Karpas-422 (cell line): ENCODE measurements around the gene FBXO34. TPM values are rescaled to one million over a fixed set of nuclear protein-coding genes. Genes with fewer than 3 reads are reported as not detected.

Source experiments
- DNase-seq: peaks from one replicate; pipeline ENCODE4 v3.0.0-alpha.2; 2015
- H2AFZ ChIP-seq: fragments of 200-600 bp; sonication (generic); 2 replicates; pipeline ENCODE4 v1.6.1; 2014; ENCODE audit warnings: antibody characterized with exemption, low read length, mixed read lengths
- H3K27ac ChIP-seq: fragments of 200-600 bp; sonication (generic); 2 replicates; pipeline ENCODE4 v1.5.1; 2014; ENCODE audit warnings: mild to moderate bottlenecking, low read length, moderate library complexity
- H3K27me3 ChIP-seq: fragments of 200-600 bp; sonication (generic); 2 replicates; pipeline ENCODE4 v1.6.1; 2014; ENCODE audit warnings: low read length, mixed read lengths
- H3K36me3 ChIP-seq: fragments of 200-600 bp; sonication (generic); 2 replicates; pipeline ENCODE4 v1.6.1; 2014; ENCODE audit warnings: low read length, mixed read lengths; ENCODE audit not compliant: insufficient read depth
- H3K4me1 ChIP-seq: fragments of 200-600 bp; sonication (generic); 2 replicates; pipeline ENCODE4 v1.6.1; 2014; ENCODE audit warnings: mild to moderate bottlenecking, low read length, mixed read lengths
- H3K4me2 ChIP-seq: fragments of 200-600 bp; sonication (generic); 2 replicates; pipeline ENCODE4 v1.6.1; 2014; ENCODE audit warnings: low read length, low read depth, mild to moderate bottlenecking; ENCODE audit not compliant: poor library complexity, severe bottlenecking
- H3K4me3 ChIP-seq: fragments of 200-600 bp; sonication (generic); 2 replicates; pipeline ENCODE4 v1.5.1; 2014; ENCODE audit warnings: mild to moderate bottlenecking, antibody characterized with exemption, low read length, mixed read lengths
- H3K79me2 ChIP-seq: fragments of 200-600 bp; sonication (generic); 2 replicates; pipeline ENCODE4 v1.6.1; 2014; ENCODE audit warnings: mild to moderate bottlenecking, low read length, mixed read lengths
- H3K9ac ChIP-seq: fragments of 200-600 bp; sonication (generic); 2 replicates; pipeline ENCODE4 v1.6.0; 2014; ENCODE audit warnings: low read length
- H3K9me2 ChIP-seq: fragments of 200-600 bp; sonication (generic), shearing (Covaris generic); replicated peaks from 2 replicates; pipeline ENCODE4 v1.6.0; 2014; ENCODE audit warnings: mild to moderate bottlenecking, low read length, moderate library complexity; ENCODE audit not compliant: insufficient read depth
- H3K9me3 ChIP-seq: fragments of 300-700, 200-600 bp; sonication (generic); 2 replicates; pipeline ENCODE4 v1.6.1; 2014; ENCODE audit warnings: low read length, mixed read lengths
- H4K20me1 ChIP-seq: fragments of 200-600 bp; sonication (generic); 2 replicates; pipeline ENCODE4 v1.6.1; 2014; ENCODE audit warnings: mild to moderate bottlenecking, antibody characterized with exemption, low read length, low read depth; ENCODE audit not compliant: insufficient read depth
- total RNA-seq: library from RNA; depleted of rRNA; stranded (reverse); fragments of >200 nt; shearing (Covaris generic); gene quantifications from 2 replicates; pipeline ENCODE4 v1.2.3, GENCODE V29; 2014; ENCODE audit warnings: low replicate concordance

Gene FBXO34
- total RNA-seq, 1 experiment from 2014 or later, result 59.0 TPM

DNA sequence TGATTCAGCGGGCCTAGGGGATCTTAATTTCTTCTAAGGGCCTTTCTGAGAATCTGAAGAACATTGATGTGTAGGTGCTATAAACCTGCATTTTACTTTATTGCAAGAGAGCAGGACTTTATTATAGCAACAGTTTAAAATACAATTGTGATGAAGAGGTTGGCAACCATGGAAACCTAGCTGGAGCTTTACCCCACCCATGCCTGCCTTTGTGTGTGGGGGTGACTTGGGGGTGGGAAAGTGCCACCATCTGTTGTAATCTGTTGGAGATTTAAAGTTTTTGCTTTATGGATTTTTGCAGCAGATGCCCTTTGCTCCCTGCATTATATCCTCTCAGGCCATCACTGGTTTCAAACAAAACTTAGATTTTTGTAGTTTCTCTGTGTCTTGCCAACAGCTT lies 75.8 kb downstream of the FBXO34 start:
- no peaks in the 10 kb centered on the region for H3K9me2 ChIP-seq
- H3K4me3 ChIP-seq, result no peak overlapping the region
- H3K79me2 ChIP-seq, result peaks cover 100% of the 10 kb centered on the region
- peaks cover 36% of the 10 kb centered on the region for H3K4me1 ChIP-seq
- H3K4me2 ChIP-seq, result no peak overlapping the region
- no peaks in the 10 kb centered on the region for H3K27me3 ChIP-seq
- H4K20me1 ChIP-seq, result no peaks in the 10 kb centered on the region
- H3K36me3 ChIP-seq, result peaks cover 14% of the 10 kb centered on the region; the same call in 1 of the 2 replicates
- H3K27ac ChIP-seq, result 0 out of 2 replicates have a peak overlapping the region, but pooled peaks have one; percentile 9
- no peaks in the 10 kb centered on the region for H3K9me3 ChIP-seq
- no peak overlapping the region for H2AFZ ChIP-seq
- DNase-seq, result no peak
- no peak overlapping the region for H3K9ac ChIP-seq

DNA sequence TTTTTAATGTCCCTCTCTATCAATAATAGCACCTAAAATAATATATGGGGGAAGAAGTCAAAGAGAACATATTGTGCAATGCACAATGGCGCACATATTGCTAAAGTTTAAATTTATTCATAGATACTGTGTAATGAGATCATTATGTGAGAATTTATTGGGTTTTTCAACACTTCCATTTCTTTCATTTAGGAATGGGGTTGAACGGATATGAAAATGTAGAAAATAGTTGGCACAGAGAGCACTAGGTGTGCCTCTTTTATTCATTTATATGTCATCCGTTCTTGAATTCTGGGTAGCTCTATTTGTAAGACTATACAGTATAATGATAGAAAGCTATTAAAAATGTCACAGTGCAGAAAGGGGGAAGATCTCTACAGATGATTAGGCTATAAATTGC lies 76.5 kb downstream of the FBXO34 start:
- no peak overlapping the region for H3K9ac ChIP-seq
- 0 out of 2 replicates have a peak overlapping the region, but pooled peaks have one; percentile 9 for H3K27ac ChIP-seq
- no peaks in the 10 kb centered on the region for H3K9me3 ChIP-seq
- H3K36me3 ChIP-seq, result peaks cover 18% of the 10 kb centered on the region; the same call in 1 of the 2 replicates
- peaks cover 96% of the 10 kb centered on the region for H3K79me2 ChIP-seq
- H3K9me2 ChIP-seq, result no peaks in the 10 kb centered on the region
- H3K27me3 ChIP-seq, result no peaks in the 10 kb centered on the region
- no peak overlapping the region for H2AFZ ChIP-seq
- H3K4me2 ChIP-seq, result no peak overlapping the region
- H3K4me1 ChIP-seq, result peaks cover 36% of the 10 kb centered on the region
- H3K4me3 ChIP-seq, result no peak overlapping the region
- DNase-seq, result no peak
- no peaks in the 10 kb centered on the region for H4K20me1 ChIP-seq

DNA sequence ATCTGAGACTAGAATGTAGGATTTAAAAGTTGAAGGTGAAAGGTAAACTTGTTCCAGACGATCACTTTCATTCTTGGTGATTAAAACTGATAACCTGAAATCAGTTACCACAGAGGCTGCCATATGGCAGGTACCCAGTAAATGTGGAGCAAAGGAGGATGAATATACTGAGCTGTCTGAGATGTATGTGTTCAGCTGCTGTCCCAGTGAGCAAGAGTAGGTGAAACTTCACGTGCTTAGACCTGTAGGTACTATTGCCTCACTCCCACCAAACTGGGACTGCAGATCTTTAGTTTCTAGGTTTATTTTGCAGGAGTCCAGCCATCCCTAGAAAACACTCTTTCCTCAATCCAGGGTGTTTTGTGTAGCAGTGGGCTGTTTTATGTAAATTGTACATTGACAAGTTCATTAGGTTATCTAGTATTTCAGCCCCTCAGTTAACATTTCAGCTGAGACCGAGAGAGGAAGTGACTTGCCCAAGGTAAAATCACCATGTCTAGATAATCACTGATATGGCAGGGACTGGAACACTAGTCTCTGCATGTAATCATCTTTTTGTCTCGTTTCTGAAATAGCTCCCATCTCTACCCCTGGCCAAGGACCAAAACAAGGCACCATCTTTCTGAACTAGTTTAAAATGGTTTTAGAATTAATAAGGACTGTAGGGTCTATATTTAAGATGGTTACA lies 77.7 kb downstream of the FBXO34 start:
- Histone ChIP-seq H3K9me2 (no peaks in the 10 kb centered on the region), H3K27me3 (no peaks in the 10 kb centered on the region), H2AFZ (no peak overlapping the region), H3K79me2 (peaks cover 92% of the 10 kb centered on the region), H3K4me3 (peak overlapping the region; percentile 21; the same call in 1 of the 2 replicates), H4K20me1 (no peaks in the 10 kb centered on the region), H3K36me3 (peaks cover 18% of the 10 kb centered on the region; the same call in 1 of the 2 replicates), H3K9ac (peak overlapping the region; percentile 8), H3K27ac (peak overlapping the region; percentile 55), H3K4me2 (peak overlapping the region; percentile 58), H3K9me3 (no peaks in the 10 kb centered on the region), H3K4me1 (peaks cover 36% of the 10 kb centered on the region)
- peak; percentile 66 for DNase-seq

DNA sequence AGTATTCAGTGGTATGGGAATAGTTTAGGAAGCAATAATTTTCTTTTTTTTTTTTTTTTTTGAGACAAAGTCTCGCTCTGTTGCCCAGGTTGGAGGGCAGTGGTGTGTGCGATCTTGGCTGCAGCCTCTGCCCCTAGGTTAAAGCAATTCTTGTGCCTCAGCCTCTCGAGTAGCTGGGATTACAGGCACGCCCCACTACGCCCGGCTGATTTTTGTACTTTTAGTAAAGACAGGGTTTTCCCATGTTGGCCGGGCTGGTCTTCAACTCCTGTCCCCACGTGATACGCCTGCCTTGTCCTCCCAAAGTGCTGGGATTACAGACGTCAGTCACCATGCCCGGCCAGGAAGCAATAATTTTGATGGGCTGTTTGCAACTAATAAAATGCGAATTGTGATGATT lies 78.3 kb downstream of the FBXO34 start:
- DNase-seq, result no peak
- no peaks in the 10 kb centered on the region for H3K9me3 ChIP-seq
- peak overlapping the region; percentile 58 for H3K4me2 ChIP-seq

DNA sequence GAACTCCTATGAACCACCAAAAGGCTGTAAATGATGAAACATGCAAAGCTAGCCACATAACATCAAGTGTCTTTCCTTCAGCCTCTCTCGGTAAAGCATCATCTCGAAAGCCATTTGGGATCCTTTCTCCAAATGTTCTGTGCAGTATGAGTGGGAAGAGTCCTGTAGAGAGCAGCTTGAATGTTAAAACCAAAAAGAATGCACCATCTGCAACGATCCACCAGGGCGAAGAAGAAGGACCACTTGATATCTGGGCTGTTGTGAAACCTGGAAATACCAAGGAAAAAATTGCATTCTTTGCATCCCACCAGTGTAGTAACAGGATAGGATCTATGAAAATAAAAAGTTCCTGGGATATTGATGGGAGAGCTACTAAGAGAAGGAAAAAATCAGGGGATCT lies 79.2 kb downstream of the FBXO34 start:
- Histone ChIP-seq H3K27me3 (no peaks in the 10 kb centered on the region), H3K27ac (no peak overlapping the region), H3K4me3 (no peak overlapping the region), H3K4me2 (no peak overlapping the region), H3K9me2 (no peaks in the 10 kb centered on the region), H3K79me2 (peaks cover 89% of the 10 kb centered on the region), H3K9me3 (no peaks in the 10 kb centered on the region), H2AFZ (no peak overlapping the region), H3K9ac (no peak overlapping the region), H4K20me1 (no peaks in the 10 kb centered on the region), H3K4me1 (peaks cover 36% of the 10 kb centered on the region), H3K36me3 (peaks cover 25% of the 10 kb centered on the region)
- no peak for DNase-seq

More for the DNA sequence above, 78.3 kb downstream of the FBXO34 start:
- Histone ChIP-seq H3K4me3 (no peak overlapping the region), H4K20me1 (no peaks in the 10 kb centered on the region), H3K79me2 (peaks cover 91% of the 10 kb centered on the region), H3K9me2 (no peaks in the 10 kb centered on the region), H3K9ac (no peak overlapping the region), H2AFZ (no peak overlapping the region), H3K27ac (peak overlapping the region; percentile 55), H3K4me1 (peaks cover 36% of the 10 kb centered on the region), H3K27me3 (no peaks in the 10 kb centered on the region), H3K36me3 (peaks cover 18% of the 10 kb centered on the region; the same call in 1 of the 2 replicates)

DNA sequence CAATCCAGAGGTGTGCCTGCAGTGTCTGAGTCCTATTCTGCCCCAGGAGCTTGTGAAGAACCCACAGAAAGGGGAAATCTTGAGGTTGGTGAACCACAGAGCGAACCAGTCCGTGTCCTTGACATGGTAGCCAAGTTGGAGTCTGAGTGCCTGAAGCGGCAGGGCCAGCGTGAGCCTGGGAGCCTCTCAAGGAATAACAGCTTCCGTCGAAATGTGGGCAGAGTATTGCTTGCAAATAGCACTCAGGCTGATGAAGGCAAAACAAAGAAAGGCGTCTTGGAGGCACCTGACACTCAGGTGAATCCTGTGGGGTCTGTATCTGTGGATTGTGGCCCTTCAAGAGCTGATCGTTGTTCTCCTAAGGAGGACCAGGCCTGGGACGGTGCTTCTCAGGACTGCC lies 79.9 kb downstream of the FBXO34 start:
- Histone ChIP-seq H3K79me2 (peaks cover 89% of the 10 kb centered on the region), H3K4me2 (no peak overlapping the region), H2AFZ (no peak overlapping the region), H3K9me2 (no peaks in the 10 kb centered on the region), H3K27ac (no peak overlapping the region), H3K9me3 (no peaks in the 10 kb centered on the region), H3K9ac (no peak overlapping the region), H3K36me3 (peaks cover 31% of the 10 kb centered on the region), H3K4me1 (peaks cover 35% of the 10 kb centered on the region), H3K27me3 (no peaks in the 10 kb centered on the region), H3K4me3 (no peak overlapping the region), H4K20me1 (no peaks in the 10 kb centered on the region)
- DNase-seq, result no peak

DNA sequence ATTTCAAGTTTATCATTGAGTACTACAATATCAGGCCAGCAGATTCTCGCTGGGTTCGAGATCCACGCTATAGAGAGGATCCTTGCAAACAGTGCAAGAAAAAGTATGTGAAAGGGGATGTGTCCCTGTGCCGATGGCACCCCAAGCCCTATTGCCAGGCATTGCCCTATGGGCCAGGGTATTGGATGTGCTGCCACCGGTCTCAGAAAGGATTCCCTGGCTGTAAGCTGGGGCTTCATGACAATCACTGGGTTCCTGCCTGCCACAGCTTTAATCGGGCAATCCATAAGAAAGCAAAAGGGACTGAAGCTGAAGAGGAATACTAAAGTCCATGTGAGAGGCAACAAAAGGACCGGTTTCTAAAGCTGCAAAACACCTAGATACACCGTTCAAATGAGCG lies 81.0 kb downstream of the FBXO34 start:
- Histone ChIP-seq H2AFZ (no peak overlapping the region), H3K27ac (no peak overlapping the region), H3K27me3 (no peaks in the 10 kb centered on the region), H3K9me2 (no peaks in the 10 kb centered on the region), H3K4me3 (no peak overlapping the region), H3K4me2 (no peak overlapping the region), H3K9me3 (no peaks in the 10 kb centered on the region), H3K9ac (no peak overlapping the region), H3K36me3 (peaks cover 37% of the 10 kb centered on the region), H3K4me1 (peaks cover 27% of the 10 kb centered on the region), H3K79me2 (peaks cover 83% of the 10 kb centered on the region), H4K20me1 (no peaks in the 10 kb centered on the region)
- DNase-seq, result no peak

DNA sequence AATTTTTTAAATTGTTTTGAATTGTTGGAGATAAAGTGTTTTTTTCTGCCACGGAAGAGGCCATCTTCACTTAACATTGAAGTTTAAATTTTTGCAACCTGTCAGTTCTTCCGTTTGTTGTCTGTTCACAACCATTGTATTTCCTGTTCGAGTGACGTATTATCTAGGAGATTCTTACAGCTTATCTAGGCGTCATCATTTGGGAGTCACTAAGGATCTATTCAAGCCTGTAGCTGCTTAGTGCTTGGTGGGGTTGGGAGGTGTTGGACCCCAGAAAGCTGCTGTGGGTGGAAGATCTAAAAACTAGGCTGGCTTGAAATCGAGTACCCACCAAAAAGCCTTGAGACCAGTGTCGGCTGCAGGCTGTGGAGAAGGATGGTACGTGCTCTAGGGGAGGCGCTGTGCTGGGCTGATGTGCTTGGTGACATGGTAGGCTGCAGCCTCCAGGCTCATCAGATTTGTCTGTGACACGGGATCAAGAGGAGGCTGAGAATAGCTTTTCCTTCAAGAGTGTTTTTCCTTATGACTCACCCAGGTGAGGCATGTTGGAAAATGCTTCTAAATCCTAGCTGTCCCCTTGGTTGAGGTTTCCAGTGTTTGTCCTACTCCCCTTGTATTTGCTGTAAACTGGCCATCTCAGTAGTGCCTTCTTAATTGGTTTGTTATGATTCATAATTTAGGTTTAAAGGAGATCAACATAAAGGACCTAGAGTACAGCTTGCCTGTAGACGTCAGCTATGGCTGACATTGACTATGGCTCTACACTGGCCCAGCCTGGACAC lies 82.7 kb downstream of the FBXO34 start:
- H3K79me2 ChIP-seq, result peaks cover 66% of the 10 kb centered on the region
- no peaks in the 10 kb centered on the region for H3K27me3 ChIP-seq
- H3K9me3 ChIP-seq, result no peaks in the 10 kb centered on the region
- no peak overlapping the region for H3K4me2 ChIP-seq
- peaks cover 40% of the 10 kb centered on the region for H3K36me3 ChIP-seq
- H3K4me3 ChIP-seq, result no peak overlapping the region
- no peak overlapping the region for H2AFZ ChIP-seq
- no peak overlapping the region for H3K9ac ChIP-seq
- DNase-seq, result no peak
- peak overlapping the region; percentile 16; the same call in 1 of the 2 replicates for H3K27ac ChIP-seq
- H3K9me2 ChIP-seq, result no peaks in the 10 kb centered on the region
- H3K4me1 ChIP-seq, result peaks cover 10% of the 10 kb centered on the region
- no peaks in the 10 kb centered on the region for H4K20me1 ChIP-seq
